Body of pancreas (tissue), 4 donors: ENCODE results near the gene OSBPL5.

ENCODE experiments used
- CTCF ChIP-seq, 7 experiments: fragments of 450-650 bp in 4 of 7; fragments of 200-600 bp in 3 of 7; sonication (generic) in 3 of 7; IDR thresholded peaks; one replicate each; pipeline ENCODE4 v1.5.1; 2016 to 2019; ENCODE audit warnings: antibody characterized with exemption in 7 of 7
- POLR2A ChIP-seq, 3 donors: fragments of 450-650 bp; IDR thresholded peaks; one replicate each; pipeline ENCODE4 v1.6.1; 2016; ENCODE audit warnings: antibody characterized with exemption in 3 of 3, mild to moderate bottlenecking in 2 of 3

- TF ChIP-seq POLR2A (IDR thresholded peaks at IDR 0.05) (no peak), CTCF (IDR thresholded peaks at IDR 0.05) (no peak)
Measured at GRCh38 chr11:3144296-3145205, 20.6 kb downstream of the OSBPL5 start.
